GM20000 (cell line): ENCODE results near the gene NEK9.

Source experiments
- DNase-seq: peaks from one replicate; pipeline ENCODE4 v3.0.0; 2012; ENCODE audit warnings: low spot score
- TF ChIP-seq, protein P1 (sequence below): IDR thresholded peaks from 2 replicates; pipeline ENCODE4 v1.5.1; 2012; ENCODE audit warnings: mild to moderate bottlenecking, control low read depth; ENCODE audit errors: extremely low read depth, missing control alignments

The NEK9 gene

DNA sequence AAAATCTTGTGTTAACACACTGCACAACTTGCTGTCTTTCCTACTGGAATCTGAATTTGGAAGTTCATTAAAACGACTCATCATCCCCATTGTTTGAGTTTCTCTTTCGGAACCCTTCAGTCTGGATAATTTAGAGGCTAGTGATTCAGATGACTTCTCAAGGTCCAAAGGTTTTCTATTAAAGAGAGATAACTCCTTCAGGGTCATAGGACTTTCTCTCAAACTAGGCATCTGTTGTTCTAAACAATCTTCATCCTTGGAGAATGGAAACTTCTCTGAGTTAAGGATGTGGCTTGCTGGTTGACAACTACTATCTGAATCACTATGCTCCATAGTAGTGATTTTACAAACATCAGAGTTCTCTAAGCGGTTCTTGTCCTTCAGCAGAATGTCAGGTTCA lies 79.9 kb downstream of the NEK9 start:
- DNase-seq: no peak
- TF ChIP-seq, protein P1, sequence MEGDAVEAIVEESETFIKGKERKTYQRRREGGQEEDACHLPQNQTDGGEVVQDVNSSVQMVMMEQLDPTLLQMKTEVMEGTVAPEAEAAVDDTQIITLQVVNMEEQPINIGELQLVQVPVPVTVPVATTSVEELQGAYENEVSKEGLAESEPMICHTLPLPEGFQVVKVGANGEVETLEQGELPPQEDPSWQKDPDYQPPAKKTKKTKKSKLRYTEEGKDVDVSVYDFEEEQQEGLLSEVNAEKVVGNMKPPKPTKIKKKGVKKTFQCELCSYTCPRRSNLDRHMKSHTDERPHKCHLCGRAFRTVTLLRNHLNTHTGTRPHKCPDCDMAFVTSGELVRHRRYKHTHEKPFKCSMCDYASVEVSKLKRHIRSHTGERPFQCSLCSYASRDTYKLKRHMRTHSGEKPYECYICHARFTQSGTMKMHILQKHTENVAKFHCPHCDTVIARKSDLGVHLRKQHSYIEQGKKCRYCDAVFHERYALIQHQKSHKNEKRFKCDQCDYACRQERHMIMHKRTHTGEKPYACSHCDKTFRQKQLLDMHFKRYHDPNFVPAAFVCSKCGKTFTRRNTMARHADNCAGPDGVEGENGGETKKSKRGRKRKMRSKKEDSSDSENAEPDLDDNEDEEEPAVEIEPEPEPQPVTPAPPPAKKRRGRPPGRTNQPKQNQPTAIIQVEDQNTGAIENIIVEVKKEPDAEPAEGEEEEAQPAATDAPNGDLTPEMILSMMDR: no peak

- TF ChIP-seq, protein P1: no peak
- no peak for DNase-seq
Observed at GRCh38 chr14:75046275-75046674, 80.6 kb downstream of the NEK9 start.

DNA sequence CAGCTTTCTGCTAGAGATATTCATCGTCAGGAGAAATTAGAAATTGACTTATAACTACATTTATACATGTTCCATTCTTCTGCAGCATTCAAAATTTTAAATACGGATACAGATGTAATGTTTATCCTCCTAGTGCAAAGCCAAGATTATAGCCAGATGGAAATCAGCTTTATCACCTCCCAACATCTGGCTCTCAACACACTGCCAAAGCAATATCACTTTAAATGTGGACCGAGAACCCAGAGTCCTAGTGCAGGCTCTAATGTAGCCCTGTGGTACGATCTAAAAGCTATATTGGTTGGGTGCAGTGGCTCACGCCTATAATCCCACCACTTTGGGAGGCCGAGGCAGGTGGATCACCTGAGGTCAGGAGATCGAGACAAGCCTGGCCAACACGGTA lies 82.1 kb downstream of the NEK9 start:
- DNase-seq: no peak

GRCh38 chr14:75044322-75044721 lies 82.5 kb downstream of the NEK9 start:
- DNase-seq: no peak
- TF ChIP-seq, protein P1: no peak

More for the DNA sequence above, 82.1 kb downstream of the NEK9 start:
- TF ChIP-seq, protein P1: no peak

DNA sequence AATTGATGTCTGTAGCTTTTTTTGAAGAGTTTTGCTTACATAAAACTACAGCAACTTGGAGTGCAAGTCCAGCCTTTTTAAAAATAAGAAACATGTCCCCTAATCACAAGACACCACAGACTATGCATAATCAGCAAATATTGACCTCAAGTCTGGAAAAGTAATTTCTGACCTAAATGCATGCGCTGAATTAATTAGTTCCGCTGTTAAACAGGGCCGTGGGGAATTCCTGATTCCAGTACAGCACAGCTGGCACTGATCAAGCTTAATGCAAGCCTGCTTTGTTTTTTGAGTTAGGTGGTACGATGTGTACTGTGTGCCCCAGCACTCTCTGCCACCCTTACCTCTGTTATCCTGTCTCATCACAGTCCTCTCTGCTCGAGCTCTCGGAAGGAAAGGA lies 84.8 kb downstream of the NEK9 start:
- TF ChIP-seq, protein P1: no peak
- no peak for DNase-seq

GRCh38 chr14:75041613-75042012 lies 85.2 kb downstream of the NEK9 start:
- DNase-seq: no peak
- TF ChIP-seq, protein P1: no peak

DNA sequence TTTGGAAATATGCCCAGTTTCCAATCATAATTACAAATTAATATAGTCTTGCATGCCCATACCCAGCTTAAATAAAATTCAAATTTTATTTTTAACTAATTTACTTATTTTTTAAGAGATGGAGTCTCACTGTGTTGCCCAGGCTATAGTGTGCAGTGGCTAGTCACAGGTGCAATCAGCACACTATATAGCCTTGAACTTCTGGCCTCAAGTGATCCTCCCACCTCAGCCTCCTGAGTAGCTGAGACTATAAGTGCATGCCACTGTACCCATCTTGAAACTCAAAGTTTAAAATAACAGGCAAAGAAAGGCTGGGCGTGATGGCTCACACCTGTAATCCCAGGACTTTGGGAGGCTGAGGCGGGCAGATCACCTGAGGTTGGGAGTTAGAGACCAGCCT lies 85.9 kb downstream of the NEK9 start:
- TF ChIP-seq, protein P1: no peak
- DNase-seq: no peak
